Muscle layer of colon (tissue), 2 donors: Measurements from ENCODE around the gene TATDN2.

ENCODE experiments used
- H3K27ac ChIP-seq: one replicate; pipeline ENCODE4 v1.7.0; 2013; ENCODE audit warnings: low read depth, mild to moderate bottlenecking, low read length, moderate library complexity
- H3K27me3 ChIP-seq, 2 donors: one replicate each; pipeline ENCODE4 v1.7.0; 2013; ENCODE audit warnings: low read length in 2 of 2, mild to moderate bottlenecking in 2 of 2; ENCODE audit not compliant: insufficient read depth in 2 of 2, control insufficient read depth in 1 of 2
- H3K36me3 ChIP-seq: one replicate; pipeline ENCODE4 v1.7.0; 2013; ENCODE audit warnings: mild to moderate bottlenecking, low read length; ENCODE audit not compliant: insufficient read depth
- H3K4me1 ChIP-seq: one replicate; pipeline ENCODE4 v1.7.0; 2013; ENCODE audit warnings: mild to moderate bottlenecking, low read length; ENCODE audit not compliant: insufficient read depth
- H3K4me3 ChIP-seq, 2 donors: one replicate each; pipeline ENCODE4 v1.7.0; 2013; ENCODE audit warnings: low read length in 2 of 2, low read depth in 1 of 2, mild to moderate bottlenecking in 1 of 2, moderate library complexity in 1 of 2
- H3K9ac ChIP-seq: one replicate; pipeline ENCODE4 v1.7.0; 2013; ENCODE audit warnings: low read length
- H3K9me3 ChIP-seq: one replicate; pipeline ENCODE4 v1.7.0; 2013; ENCODE audit warnings: mild to moderate bottlenecking, low read length
- donor health status: abdominal sarcoma.
- donor health status: Adenocarcinoma of cecum.

The TATDN2 gene

GRCh38 chr3:10299175-10299574 is 50.9 kb downstream of the TATDN2 start:
- Histone ChIP-seq H3K9ac (no peak overlapping the region), H3K27me3 (no peaks in the 10 kb centered on the region), H3K9me3 (no peaks in the 10 kb centered on the region), H3K4me1 (no peaks in the 10 kb centered on the region), H3K4me3 (no peak overlapping the region), H3K27ac (no peak overlapping the region), H3K36me3 (peaks cover 53% of the 10 kb centered on the region)

GRCh38 chr3:10299679-10300078 is 51.4 kb downstream of the TATDN2 start:
- Histone ChIP-seq H3K27ac (no peak overlapping the region), H3K9ac (no peak overlapping the region), H3K9me3 (no peaks in the 10 kb centered on the region), H3K4me3 (no peak overlapping the region), H3K27me3 (no peaks in the 10 kb centered on the region), H3K4me1 (no peaks in the 10 kb centered on the region), H3K36me3 (peaks cover 58% of the 10 kb centered on the region)

- Histone ChIP-seq H3K4me3 (no peak overlapping the region), H3K36me3 (peaks cover 62% of the 10 kb centered on the region), H3K4me1 (no peaks in the 10 kb centered on the region)
Measured at GRCh38 chr3:10300087-10300486, 51.8 kb downstream of the TATDN2 start.

GRCh38 chr3:10303105-10303504 is 54.8 kb downstream of the TATDN2 start:
- no peaks in the 10 kb centered on the region for H3K9me3 ChIP-seq
- H3K27me3 ChIP-seq: no peaks in the 10 kb centered on the region
- H3K9ac ChIP-seq: no peak overlapping the region
- H3K4me1 ChIP-seq: no peaks in the 10 kb centered on the region
- H3K4me3 ChIP-seq: no peak overlapping the region
- peaks cover 76% of the 10 kb centered on the region for H3K36me3 ChIP-seq
- no peak overlapping the region for H3K27ac ChIP-seq

More at GRCh38 chr3:10300087-10300486, 51.8 kb downstream of the TATDN2 start:
- no peaks in the 10 kb centered on the region for H3K9me3 ChIP-seq
- H3K27ac ChIP-seq: no peak overlapping the region
- no peaks in the 10 kb centered on the region for H3K27me3 ChIP-seq
- no peak overlapping the region for H3K9ac ChIP-seq

GRCh38 chr3:10303785-10304184 is 55.5 kb downstream of the TATDN2 start:
- H3K4me3 ChIP-seq: no peak overlapping the region
- peaks cover 82% of the 10 kb centered on the region for H3K36me3 ChIP-seq
- no peak overlapping the region for H3K9ac ChIP-seq
- no peak overlapping the region for H3K27ac ChIP-seq
- no peaks in the 10 kb centered on the region for H3K4me1 ChIP-seq
- H3K27me3 ChIP-seq: no peaks in the 10 kb centered on the region
- H3K9me3 ChIP-seq: no peaks in the 10 kb centered on the region

- H3K9ac ChIP-seq: no peak overlapping the region
- peaks cover 81% of the 10 kb centered on the region for H3K36me3 ChIP-seq
- no peak overlapping the region for H3K4me3 ChIP-seq
- no peak overlapping the region for H3K27ac ChIP-seq
- no peaks in the 10 kb centered on the region for H3K4me1 ChIP-seq
- no peaks in the 10 kb centered on the region for H3K27me3 ChIP-seq
- no peaks in the 10 kb centered on the region for H3K9me3 ChIP-seq
Measured at GRCh38 chr3:10304905-10305304, 56.6 kb downstream of the TATDN2 start.

GRCh38 chr3:10305331-10305902 is 57.2 kb downstream of the TATDN2 start:
- Histone ChIP-seq H3K27me3 (no peaks in the 10 kb centered on the region), H3K4me1 (no peaks in the 10 kb centered on the region), H3K9ac (no peak overlapping the region), H3K36me3 (peaks cover 77% of the 10 kb centered on the region), H3K4me3 (no peak overlapping the region), H3K9me3 (no peaks in the 10 kb centered on the region), H3K27ac (no peak overlapping the region)

GRCh38 chr3:10306156-10306555 is 57.9 kb downstream of the TATDN2 start:
- H3K27me3 ChIP-seq: no peaks in the 10 kb centered on the region
- no peaks in the 10 kb centered on the region for H3K4me1 ChIP-seq
- no peak overlapping the region for H3K4me3 ChIP-seq
- H3K9me3 ChIP-seq: no peaks in the 10 kb centered on the region
- no peak overlapping the region for H3K27ac ChIP-seq
- peaks cover 76% of the 10 kb centered on the region for H3K36me3 ChIP-seq
- no peak overlapping the region for H3K9ac ChIP-seq

- Histone ChIP-seq H3K27ac (no peak overlapping the region), H3K9ac (no peak overlapping the region), H3K9me3 (no peaks in the 10 kb centered on the region), H3K36me3 (peaks cover 78% of the 10 kb centered on the region), H3K4me3 (no peak overlapping the region), H3K27me3 (no peaks in the 10 kb centered on the region), H3K4me1 (no peaks in the 10 kb centered on the region)
Measured at GRCh38 chr3:10308678-10309077, 60.4 kb downstream of the TATDN2 start.

GRCh38 chr3:10309736-10310135 is 61.5 kb downstream of the TATDN2 start:
- Histone ChIP-seq H3K4me3 (no peak overlapping the region), H3K9ac (no peak overlapping the region), H3K4me1 (no peaks in the 10 kb centered on the region), H3K27me3 (no peaks in the 10 kb centered on the region), H3K36me3 (peaks cover 77% of the 10 kb centered on the region), H3K9me3 (no peaks in the 10 kb centered on the region), H3K27ac (no peak overlapping the region)

GRCh38 chr3:10310578-10310977 is 62.3 kb downstream of the TATDN2 start:
- Histone ChIP-seq H3K27me3 (no peaks in the 10 kb centered on the region), H3K9ac (no peak overlapping the region), H3K4me3 (no peak overlapping the region), H3K36me3 (peaks cover 75% of the 10 kb centered on the region), H3K27ac (no peak overlapping the region), H3K4me1 (no peaks in the 10 kb centered on the region), H3K9me3 (no peaks in the 10 kb centered on the region)

GRCh38 chr3:10311710-10312109 is 63.5 kb downstream of the TATDN2 start:
- Histone ChIP-seq H3K9ac (no peak overlapping the region), H3K27ac (no peak overlapping the region), H3K9me3 (no peaks in the 10 kb centered on the region), H3K4me1 (no peaks in the 10 kb centered on the region), H3K4me3 (no peak overlapping the region), H3K36me3 (peaks cover 70% of the 10 kb centered on the region), H3K27me3 (no peaks in the 10 kb centered on the region)
